Smooth muscle cell (in vitro differentiated cells): ENCODE data around the gene FSD1L. TPM values are rescaled to one million over a fixed set of nuclear protein-coding genes. Genes with fewer than 3 reads are reported as not detected.

Experiments used
- DNase-seq: peaks from one replicate; lab custom pipeline; 2025; ENCODE audit not compliant: unreplicated experiment; lab: John Stamatoyannopoulos, UW
- H2AFZ ChIP-seq: fragments of 200-600 bp; sonication (generic); 2 replicates; pipeline ENCODE4 v1.6.0; 2016; ENCODE audit warnings: antibody characterized with exemption, low read depth, mild to moderate bottlenecking
- H3F3A ChIP-seq: fragments of 200-600 bp; sonication (generic); 2 replicates; pipeline ENCODE4 v1.6.0; 2017; ENCODE audit warnings: antibody characterized with exemption, low read depth
- H3K27ac ChIP-seq: fragments of 200-600 bp; sonication (generic); 2 replicates; pipeline ENCODE4 v1.5.1; 2016; ENCODE audit warnings: low read depth, mild to moderate bottlenecking
- H3K27me3 ChIP-seq: fragments of 200-600 bp; sonication (generic); 2 replicates; pipeline ENCODE4 v1.6.1; 2016; ENCODE audit warnings: low read depth, mild to moderate bottlenecking
- H3K36me3 ChIP-seq: fragments of 200-600 bp; sonication (generic); 2 replicates; pipeline ENCODE4 v1.5.1; 2016; ENCODE audit warnings: low read depth
- H3K4me1 ChIP-seq: fragments of 200-600 bp; sonication (generic); 2 replicates; pipeline ENCODE4 v1.5.1; 2016; ENCODE audit warnings: low read depth
- H3K4me2 ChIP-seq: fragments of 200-600 bp; sonication (generic); 2 replicates; pipeline ENCODE4 v1.6.0; 2016; ENCODE audit warnings: mild to moderate bottlenecking
- H3K4me3 ChIP-seq: fragments of 200-600 bp; sonication (generic); 2 replicates; pipeline ENCODE4 v1.5.1; 2016; ENCODE audit warnings: mild to moderate bottlenecking
- H3K79me2 ChIP-seq: fragments of 200-600 bp; sonication (generic); 2 replicates; pipeline ENCODE4 v1.6.0; 2016; ENCODE audit warnings: low read depth, mild to moderate bottlenecking
- H3K9ac ChIP-seq: fragments of 200-600 bp; sonication (generic); 2 replicates; pipeline ENCODE4 v1.6.0; 2016; ENCODE audit warnings: low read depth
- H3K9me3 ChIP-seq: fragments of 200-600 bp; sonication (generic); replicated peaks from 2 replicates; pipeline ENCODE4 v1.5.1; 2016; ENCODE audit warnings: low read depth
- H4K20me1 ChIP-seq: fragments of 200-600 bp; sonication (generic); 2 replicates; pipeline ENCODE4 v1.6.0; 2016; ENCODE audit warnings: low read depth
- WGBS: methylation state at CpG from one replicate; pipeline ENCODE4 v1.1.7; 2016; ENCODE audit warnings: low lambda C conversion rate; 5-methylcytosine and 5-hydroxymethylcytosine counted together
- polyA plus RNA-seq: library from polyadenylated mRNA; unstranded; fragments of >200 nt; fragmentation: Nextera tagmentation; extraction: Ambion mirVana; gene quantifications from 2 replicates; pipeline ENCODE4 v1.2.1, GENCODE V29; 2016
- total RNA-seq: library from RNA; depleted of rRNA; stranded (reverse); fragments of >200 nt; gene quantifications from 2 replicates; pipeline ENCODE4 v1.2.3, GENCODE V29; 2014
- TF ChIP-seq, protein P1 (sequence below): fragments of 200-600 bp; sonication (generic); IDR thresholded peaks from 2 replicates; pipeline ENCODE4 v1.5.1; 2017; ENCODE audit warnings: borderline replicate concordance, mild to moderate bottlenecking, antibody characterized with exemption; ENCODE audit not compliant: insufficient read depth, poor library complexity, severe bottlenecking

FSD1L gene
- total and polyA plus RNA-seq, 2 experiments from 2014 or later, result 1.0 to 7.5 TPM

DNA sequence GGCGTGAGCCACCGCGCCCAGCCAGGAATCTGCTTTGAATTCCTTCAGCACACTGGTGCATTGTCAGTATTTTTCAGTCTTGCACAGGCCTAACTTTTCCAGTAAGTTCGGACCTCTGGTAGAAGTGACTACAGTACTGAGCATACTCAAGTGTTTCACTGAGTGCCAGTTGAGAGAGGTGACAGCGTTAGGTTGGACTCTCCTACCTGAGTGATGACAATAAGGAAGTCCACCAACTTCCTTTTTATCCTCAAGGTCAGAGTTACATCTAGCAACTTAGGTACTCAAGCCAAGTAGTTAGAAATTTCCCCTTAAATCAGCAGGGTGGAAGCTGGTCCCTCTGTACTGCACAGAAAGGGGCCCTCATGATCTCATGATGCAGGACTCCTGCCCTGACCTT is 26.0 kb upstream of the FSD1L start:
- Histone ChIP-seq H3K4me2 (no peak overlapping the region), H3K27me3 (no peaks in the 10 kb centered on the region), H3K9me3 (no peaks in the 10 kb centered on the region), H3K36me3 (no peaks in the 10 kb centered on the region), H3F3A (peaks cover 3% of the 10 kb centered on the region), H3K4me1 (no peaks in the 10 kb centered on the region), H3K79me2 (no peaks in the 10 kb centered on the region), H3K27ac (no peak overlapping the region), H2AFZ (no peak overlapping the region), H3K4me3 (no peak overlapping the region), H3K9ac (no peak overlapping the region), H4K20me1 (no peaks in the 10 kb centered on the region)
- DNase-seq, result no peak
- WGBS, result 96% methylated on average over 5 of the region's 5 CpGs
- TF ChIP-seq, protein P1, sequence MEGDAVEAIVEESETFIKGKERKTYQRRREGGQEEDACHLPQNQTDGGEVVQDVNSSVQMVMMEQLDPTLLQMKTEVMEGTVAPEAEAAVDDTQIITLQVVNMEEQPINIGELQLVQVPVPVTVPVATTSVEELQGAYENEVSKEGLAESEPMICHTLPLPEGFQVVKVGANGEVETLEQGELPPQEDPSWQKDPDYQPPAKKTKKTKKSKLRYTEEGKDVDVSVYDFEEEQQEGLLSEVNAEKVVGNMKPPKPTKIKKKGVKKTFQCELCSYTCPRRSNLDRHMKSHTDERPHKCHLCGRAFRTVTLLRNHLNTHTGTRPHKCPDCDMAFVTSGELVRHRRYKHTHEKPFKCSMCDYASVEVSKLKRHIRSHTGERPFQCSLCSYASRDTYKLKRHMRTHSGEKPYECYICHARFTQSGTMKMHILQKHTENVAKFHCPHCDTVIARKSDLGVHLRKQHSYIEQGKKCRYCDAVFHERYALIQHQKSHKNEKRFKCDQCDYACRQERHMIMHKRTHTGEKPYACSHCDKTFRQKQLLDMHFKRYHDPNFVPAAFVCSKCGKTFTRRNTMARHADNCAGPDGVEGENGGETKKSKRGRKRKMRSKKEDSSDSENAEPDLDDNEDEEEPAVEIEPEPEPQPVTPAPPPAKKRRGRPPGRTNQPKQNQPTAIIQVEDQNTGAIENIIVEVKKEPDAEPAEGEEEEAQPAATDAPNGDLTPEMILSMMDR, result no peak

DNA sequence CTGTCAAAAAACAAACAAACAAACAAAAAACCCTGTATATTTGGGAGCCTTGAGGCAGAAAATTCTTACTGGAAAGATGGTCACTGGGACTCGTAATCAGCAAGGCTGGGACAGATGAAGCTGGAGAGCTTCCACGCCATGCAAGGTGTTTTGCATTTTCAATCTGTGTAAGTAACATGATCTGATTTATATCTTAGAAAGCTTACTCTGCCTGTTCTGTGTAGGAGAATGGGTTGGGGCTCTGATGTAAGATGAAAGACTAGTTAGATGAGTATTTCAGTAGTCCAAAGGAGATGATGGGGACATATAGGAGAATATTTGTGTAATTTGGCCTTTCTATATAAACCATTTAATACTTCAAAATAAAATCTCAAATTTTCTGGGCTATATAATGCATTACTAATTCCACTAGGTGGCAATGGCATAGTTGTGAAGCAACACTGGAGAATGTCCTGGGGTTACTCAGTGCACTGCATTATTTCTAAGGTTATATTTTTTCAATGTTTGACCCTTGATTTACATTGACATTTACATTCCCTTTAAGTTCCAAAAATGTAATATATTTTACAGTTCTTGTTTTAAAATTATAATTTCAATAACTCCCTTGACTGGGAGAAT is 21.9 kb upstream of the FSD1L start:
- Histone ChIP-seq H2AFZ (no peak overlapping the region), H3K9ac (no peak overlapping the region), H3K9me3 (no peaks in the 10 kb centered on the region), H3K27ac (no peak overlapping the region), H3K4me1 (no peaks in the 10 kb centered on the region), H3K36me3 (no peaks in the 10 kb centered on the region), H3K79me2 (no peaks in the 10 kb centered on the region), H3K4me2 (no peak overlapping the region), H3K27me3 (no peaks in the 10 kb centered on the region), H3K4me3 (no peak overlapping the region), H4K20me1 (no peaks in the 10 kb centered on the region), H3F3A (no peaks in the 10 kb centered on the region)
- 53% methylated on average over 2 of the region's 2 CpGs for WGBS
- no peak for DNase-seq
- TF ChIP-seq, protein P1, result peak; percentile 48

DNA sequence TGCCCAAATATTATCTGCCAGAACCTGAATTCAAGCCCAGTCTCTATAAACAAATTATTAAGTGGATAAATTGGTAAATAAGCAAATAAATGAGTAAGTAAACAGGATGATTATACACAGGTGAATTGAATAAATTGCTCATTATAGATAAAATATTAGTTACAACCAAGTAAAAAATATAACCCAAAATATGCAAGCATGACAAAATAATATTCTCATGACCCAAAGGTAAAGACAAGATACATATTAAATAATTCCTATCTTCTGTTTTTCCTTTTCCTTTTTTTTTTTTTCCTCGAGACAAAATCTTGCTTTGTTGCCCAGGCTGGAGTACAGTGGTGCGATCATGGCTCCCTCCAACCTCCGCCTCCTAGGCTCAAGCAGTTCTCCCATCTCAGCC is 21.2 kb upstream of the FSD1L start:
- TF ChIP-seq, protein P1, result no peak
- Histone ChIP-seq H3K79me2 (no peaks in the 10 kb centered on the region), H4K20me1 (no peaks in the 10 kb centered on the region), H3K27ac (no peak overlapping the region), H2AFZ (no peak overlapping the region), H3K4me1 (no peaks in the 10 kb centered on the region), H3K27me3 (no peaks in the 10 kb centered on the region), H3K9me3 (no peaks in the 10 kb centered on the region), H3K4me2 (no peak overlapping the region), H3K36me3 (no peaks in the 10 kb centered on the region), H3F3A (no peaks in the 10 kb centered on the region), H3K4me3 (no peak overlapping the region), H3K9ac (no peak overlapping the region)
- 85% methylated on average over 3 of the region's 3 CpGs for WGBS
- no peak for DNase-seq

DNA sequence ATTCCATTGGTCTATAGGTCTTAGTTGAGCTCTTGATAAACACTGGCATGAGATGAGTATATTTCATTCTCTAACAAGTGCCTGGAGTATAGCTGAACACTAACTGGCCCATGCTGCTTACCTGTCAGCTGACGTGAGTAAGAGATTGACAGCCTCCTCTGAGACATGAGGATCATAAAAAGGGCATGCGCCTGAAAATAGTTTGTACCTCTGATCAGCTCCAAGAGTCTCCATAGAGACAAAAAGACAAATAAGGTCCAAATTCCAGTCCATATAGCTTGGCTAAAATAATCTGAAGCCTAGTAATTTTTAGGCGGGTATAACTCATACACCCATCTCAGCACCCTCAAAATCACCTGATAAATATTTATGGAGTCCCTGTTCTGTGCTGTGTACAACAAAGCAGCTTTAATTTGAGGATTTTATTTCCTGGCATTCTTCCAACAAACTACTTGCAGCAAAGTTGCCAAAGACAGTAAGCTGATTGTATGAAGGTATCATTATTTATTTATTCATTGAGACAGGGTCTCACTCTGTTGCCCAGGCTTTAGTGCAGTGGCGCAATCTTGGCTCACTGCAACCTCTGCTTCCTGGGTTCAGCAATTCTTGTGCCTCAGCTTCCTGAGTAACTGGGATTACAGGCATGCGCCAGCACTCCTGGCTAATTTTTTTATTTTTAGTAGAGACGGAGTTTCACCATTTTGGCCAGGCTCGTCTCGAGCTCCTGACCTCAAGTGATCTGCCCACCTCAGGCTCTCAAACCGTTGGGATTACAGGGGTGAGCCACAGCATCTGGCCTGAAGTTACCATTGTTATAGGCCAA is 16.2 kb upstream of the FSD1L start:
- no peaks in the 10 kb centered on the region for H3K79me2 ChIP-seq
- H3K27me3 ChIP-seq, result no peaks in the 10 kb centered on the region
- no peak overlapping the region for H3K4me3 ChIP-seq
- DNase-seq, result no peak
- no peaks in the 10 kb centered on the region for H3F3A ChIP-seq
- no peak overlapping the region for H3K4me2 ChIP-seq
- H3K27ac ChIP-seq, result no peak overlapping the region
- TF ChIP-seq, protein P1, result no peak
- H3K36me3 ChIP-seq, result no peaks in the 10 kb centered on the region
- no peaks in the 10 kb centered on the region for H4K20me1 ChIP-seq
- no peak overlapping the region for H2AFZ ChIP-seq
- 91% methylated on average over 9 of the region's 9 CpGs for whole genome bisulfite sequencing
- no peaks in the 10 kb centered on the region for H3K4me1 ChIP-seq
- H3K9ac ChIP-seq, result no peak overlapping the region
- H3K9me3 ChIP-seq, result no peaks in the 10 kb centered on the region
